ENCODE data around the gene C2CD3. TPM values are rescaled to one million over a fixed set of nuclear protein-coding genes. Genes with fewer than 3 reads are reported as not detected.

The C2CD3 gene
- polyA plus RNA-seq, 1 donor = 25.6 TPM

Other genes starting within 250 kb of the C2CD3 start
- 3.7 TPM for gene DNAJB13, start 220.0 kb downstream of the C2CD3 start, polyA plus RNA-seq (ENCODE audit: insufficient read length)
- 68.7 TPM for gene UCP2, start 188.2 kb downstream of the C2CD3 start, polyA plus RNA-seq (ENCODE audit: insufficient read length)
- 4.8 TPM for gene UCP3, start 161.9 kb downstream of the C2CD3 start, polyA plus RNA-seq (ENCODE audit: insufficient read length)
- 42.7 TPM for gene PPME1, start 287 bp upstream of the C2CD3 start, polyA plus RNA-seq (ENCODE audit: insufficient read length)
- 1.0 TPM for gene P4HA3, start 140.6 kb upstream of the C2CD3 start, polyA plus RNA-seq (ENCODE audit: insufficient read length)
- gene PGM2L1, start 227.4 kb upstream of the C2CD3 start, polyA plus RNA-seq (ENCODE audit: insufficient read length) = 4.4 TPM

All from left kidney (tissue), 1 donor.